ENCODE measurements around the gene ESPL1. TPM values are rescaled to one million over a fixed set of nuclear protein-coding genes. Genes with fewer than 3 reads are reported as not detected.
A peak's percentile ranks its signal among the peaks of the same experiment; 100 is the strongest.
"Not testable (repeated sequence)": the region's sequence is repeated elsewhere in the genome, so short reads cannot be mapped to it uniquely, and the experiment has no call there.

The ESPL1 gene
- total RNA-seq, 1 donor: 1.3 TPM

- DNase-seq (ENCODE audit: low read depth in 2 of 3, low spot score in 2 of 3): peak; percentile 78 to 91 (median 89)
Observed at GRCh38 chr12:53295070-53295890, 27.2 kb downstream of the ESPL1 start, which contains the start of gene PFDN5. TSS of gene PFDN5 (plus strand) at chr12:53295542. CDS start at chr12:53295568, 26 bp downstream.

GRCh38 chr12:53295891-53296219, 27.8 kb downstream of the ESPL1 start:
- DNase-seq (ENCODE audit: low read depth in 2 of 3, low spot score in 2 of 3): no peak

GRCh38 chr12:53297106-53297505, 29.0 kb downstream of the ESPL1 start:
- not testable (repeated sequence) for DNase-seq (ENCODE audit: low read depth in 2 of 3, low spot score in 2 of 3)

- DNase-seq (ENCODE audit: low read depth in 2 of 3, low spot score in 2 of 3): peak in 1 of 3 donors; percentile 13
Observed at GRCh38 chr12:53298164-53298563, 30.1 kb downstream of the ESPL1 start.

GRCh38 chr12:53299101-53299453, 31.0 kb downstream of the ESPL1 start:
- DNase-seq (ENCODE audit: low read depth in 2 of 3, low spot score in 2 of 3): peak in 2 of 3 donors; percentile 86 to 93

- DNase-seq (ENCODE audit: low read depth in 2 of 3, low spot score in 2 of 3): peak; percentile 64 to 85 (median 84)
Observed at GRCh38 chr12:53299454-53300180, 31.5 kb downstream of the ESPL1 start, which contains the start of gene MYG1. TSS of gene MYG1 (plus strand) at chr12:53299695. CDS start at chr12:53299738, 43 bp downstream.

- no peak for DNase-seq (ENCODE audit: low read depth in 2 of 3, low spot score in 2 of 3)
Observed at GRCh38 chr12:53300187-53300586, 32.1 kb downstream of the ESPL1 start.

- DNase-seq (ENCODE audit: low read depth in 2 of 3, low spot score in 2 of 3): no peak
Observed at GRCh38 chr12:53302903-53303302, 34.8 kb downstream of the ESPL1 start.

- no peak for DNase-seq (ENCODE audit: low read depth in 2 of 3, low spot score in 2 of 3)
Observed at GRCh38 chr12:53306826-53307225, 38.7 kb downstream of the ESPL1 start.

- DNase-seq (ENCODE audit: low read depth in 2 of 3, low spot score in 2 of 3): no peak
Observed at GRCh38 chr12:53308276-53308675, 40.2 kb downstream of the ESPL1 start.

- peak in 2 of 3 donors; percentile 49 to 78 for DNase-seq (ENCODE audit: low read depth in 2 of 3, low spot score in 2 of 3)
Observed at GRCh38 chr12:53313996-53314395, 45.9 kb downstream of the ESPL1 start.

GRCh38 chr12:53320352-53321195, 52.5 kb downstream of the ESPL1 start:
- DNase-seq (ENCODE audit: low read depth in 2 of 3, low spot score in 2 of 3): no peak

- peak; percentile 41 to 68 (median 57) for DNase-seq (ENCODE audit: low read depth in 2 of 3, low spot score in 2 of 3)
Observed at GRCh38 chr12:53324113-53324778, 56.1 kb downstream of the ESPL1 start.

GRCh38 chr12:53324779-53325510, 56.8 kb downstream of the ESPL1 start:
- DNase-seq (ENCODE audit: low read depth in 2 of 3, low spot score in 2 of 3): peak; percentile 62 to 86 (median 86)

- peak in 1 of 3 donors; percentile 25 for DNase-seq (ENCODE audit: low read depth in 2 of 3, low spot score in 2 of 3)
Observed at GRCh38 chr12:53325511-53326061, 57.5 kb downstream of the ESPL1 start.

GRCh38 chr12:53326460-53327185, 58.5 kb downstream of the ESPL1 start:
- no peak for DNase-seq (ENCODE audit: low read depth in 2 of 3, low spot score in 2 of 3)

GRCh38 chr12:53327435-53328042, 59.4 kb downstream of the ESPL1 start:
- DNase-seq (ENCODE audit: low read depth in 2 of 3, low spot score in 2 of 3): peak in 1 of 3 donors; percentile 38

GRCh38 chr12:53328043-53328435, 59.9 kb downstream of the ESPL1 start:
- DNase-seq (ENCODE audit: low read depth in 2 of 3, low spot score in 2 of 3): peak in 1 of 3 donors; percentile 31
